ENCODE data around the gene CACNA1I. TPM values are rescaled to one million over a fixed set of nuclear protein-coding genes. Genes with fewer than 3 reads are reported as not detected.

Gene CACNA1I
- total RNA-seq, 4 donors from 2014 or later: under 0.01 to 0.15 TPM; not detected in 2

- Histone ChIP-seq H3K27me3 (no peaks in the 10 kb centered on the region), H3K27ac (no peak overlapping the region), H3K9me3 (no peaks in the 10 kb centered on the region), H3K36me3 (no peaks in the 10 kb centered on the region), H3K4me1 (no peaks in the 10 kb centered on the region), H3K4me3 (no peak overlapping the region)
- no peak for DNase-seq
- intact Hi-C loops (cut with DNase I; ENCODE audit: low total_unique reads): no loop called here
- TF ChIP-seq CTCF (IDR thresholded peaks at IDR 0.05) (no peak), POLR2A (IDR thresholded peaks at IDR 0.05) (no peak)
These were observed 68.4 kb downstream of the CACNA1I start for GRCh38 chr22:39638958-39639357.

GRCh38 chr22:39641660-39642310 is 71.2 kb downstream of the CACNA1I start:
- Histone ChIP-seq H3K27ac (no peak overlapping the region), H3K9me3 (no peaks in the 10 kb centered on the region), H3K4me3 (no peak overlapping the region), H3K36me3 (no peaks in the 10 kb centered on the region), H3K27me3 (no peaks in the 10 kb centered on the region), H3K4me1 (no peaks in the 10 kb centered on the region)
- DNase-seq: no peak
- no peak for TF ChIP-seq POLR2A (IDR thresholded peaks at IDR 0.05)
- TF ChIP-seq CTCF (IDR thresholded peaks at IDR 0.05): no peak
- intact Hi-C loops (cut with DNase I; ENCODE audit: low total_unique reads): no loop called here

- Histone ChIP-seq H3K27me3 (no peaks in the 10 kb centered on the region), H3K4me1 (no peaks in the 10 kb centered on the region), H3K9me3 (no peaks in the 10 kb centered on the region), H3K4me3 (no peak overlapping the region), H3K36me3 (no peaks in the 10 kb centered on the region), H3K27ac (no peak overlapping the region)
- intact Hi-C loops (cut with DNase I; ENCODE audit: low total_unique reads): no loop called here
- TF ChIP-seq POLR2A (IDR thresholded peaks at IDR 0.05) (no peak), CTCF (IDR thresholded peaks at IDR 0.05) (no peak)
- DNase-seq: no peak
These were observed 72.9 kb downstream of the CACNA1I start for GRCh38 chr22:39643311-39644083.

GRCh38 chr22:39645532-39645931 is 75.0 kb downstream of the CACNA1I start:
- Histone ChIP-seq H3K36me3 (no peaks in the 10 kb centered on the region), H3K27ac (no peak overlapping the region), H3K9me3 (no peaks in the 10 kb centered on the region), H3K4me1 (no peaks in the 10 kb centered on the region), H3K27me3 (no peaks in the 10 kb centered on the region), H3K4me3 (no peak overlapping the region)
- no peak for DNase-seq
- intact Hi-C loops (cut with DNase I; ENCODE audit: low total_unique reads): no loop called here
- no peak for TF ChIP-seq CTCF (IDR thresholded peaks at IDR 0.05)
- no peak for TF ChIP-seq POLR2A (IDR thresholded peaks at IDR 0.05)

GRCh38 chr22:39646398-39647063 is 76.0 kb downstream of the CACNA1I start:
- Histone ChIP-seq H3K27ac (no peak overlapping the region), H3K27me3 (no peaks in the 10 kb centered on the region), H3K36me3 (no peaks in the 10 kb centered on the region), H3K9me3 (no peaks in the 10 kb centered on the region), H3K4me1 (no peaks in the 10 kb centered on the region), H3K4me3 (no peak overlapping the region)
- TF ChIP-seq CTCF (IDR thresholded peaks at IDR 0.05): no peak
- TF ChIP-seq POLR2A (IDR thresholded peaks at IDR 0.05): no peak
- DNase-seq: no peak
- intact Hi-C loops (cut with DNase I; ENCODE audit: low total_unique reads): no loop called here
